Measurements from ENCODE around the gene RNMT.
"Not testable (repeated sequence)": the region's sequence is repeated elsewhere in the genome, so short reads cannot be mapped to it uniquely, and the experiment has no call there.

DNA sequence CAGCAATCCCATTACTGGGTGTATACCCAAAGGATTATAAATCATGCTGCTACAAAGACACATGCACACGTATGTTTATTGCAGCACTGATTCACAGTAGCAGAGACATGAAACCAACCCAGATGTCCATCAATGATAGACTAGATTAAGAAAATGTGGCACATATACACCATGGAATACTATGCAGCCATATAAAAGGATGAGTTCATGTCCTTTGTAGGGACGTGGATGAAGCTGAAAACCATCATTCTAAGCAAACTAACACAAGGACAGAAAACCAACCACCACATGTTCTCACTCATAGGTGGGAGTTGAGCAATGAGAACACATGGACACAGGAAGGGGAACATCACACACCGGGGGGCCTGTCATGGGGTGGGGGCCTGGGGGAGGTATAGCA, 25.1 kb downstream of the RNMT start:
- TF ChIP-seq, protein P1, sequence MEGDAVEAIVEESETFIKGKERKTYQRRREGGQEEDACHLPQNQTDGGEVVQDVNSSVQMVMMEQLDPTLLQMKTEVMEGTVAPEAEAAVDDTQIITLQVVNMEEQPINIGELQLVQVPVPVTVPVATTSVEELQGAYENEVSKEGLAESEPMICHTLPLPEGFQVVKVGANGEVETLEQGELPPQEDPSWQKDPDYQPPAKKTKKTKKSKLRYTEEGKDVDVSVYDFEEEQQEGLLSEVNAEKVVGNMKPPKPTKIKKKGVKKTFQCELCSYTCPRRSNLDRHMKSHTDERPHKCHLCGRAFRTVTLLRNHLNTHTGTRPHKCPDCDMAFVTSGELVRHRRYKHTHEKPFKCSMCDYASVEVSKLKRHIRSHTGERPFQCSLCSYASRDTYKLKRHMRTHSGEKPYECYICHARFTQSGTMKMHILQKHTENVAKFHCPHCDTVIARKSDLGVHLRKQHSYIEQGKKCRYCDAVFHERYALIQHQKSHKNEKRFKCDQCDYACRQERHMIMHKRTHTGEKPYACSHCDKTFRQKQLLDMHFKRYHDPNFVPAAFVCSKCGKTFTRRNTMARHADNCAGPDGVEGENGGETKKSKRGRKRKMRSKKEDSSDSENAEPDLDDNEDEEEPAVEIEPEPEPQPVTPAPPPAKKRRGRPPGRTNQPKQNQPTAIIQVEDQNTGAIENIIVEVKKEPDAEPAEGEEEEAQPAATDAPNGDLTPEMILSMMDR (conservative IDR thresholded peaks at IDR 0.05; ENCODE audit: low read depth, low read length) = not testable (repeated sequence)
- TF ChIP-seq, protein P2, sequence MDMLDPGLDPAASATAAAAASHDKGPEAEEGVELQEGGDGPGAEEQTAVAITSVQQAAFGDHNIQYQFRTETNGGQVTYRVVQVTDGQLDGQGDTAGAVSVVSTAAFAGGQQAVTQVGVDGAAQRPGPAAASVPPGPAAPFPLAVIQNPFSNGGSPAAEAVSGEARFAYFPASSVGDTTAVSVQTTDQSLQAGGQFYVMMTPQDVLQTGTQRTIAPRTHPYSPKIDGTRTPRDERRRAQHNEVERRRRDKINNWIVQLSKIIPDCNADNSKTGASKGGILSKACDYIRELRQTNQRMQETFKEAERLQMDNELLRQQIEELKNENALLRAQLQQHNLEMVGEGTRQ (IDR thresholded peaks at IDR 0.05; ENCODE audit: low read depth, low read length) = not testable (repeated sequence)
- not testable (repeated sequence) for TF ChIP-seq RAD21 (IDR thresholded peaks at IDR 0.05; ENCODE audit: low read length); CEBPB (IDR thresholded peaks at IDR 0.05; ENCODE audit: low read depth, low read length); BHLHE40 (IDR thresholded peaks at IDR 0.05; ENCODE audit: low read depth, low read length); MXI1 (IDR thresholded peaks at IDR 0.05; ENCODE audit: borderline replicate concordance, low read depth, low read length); RFX5 (IDR thresholded peaks at IDR 0.05; ENCODE audit: low read depth, low read length); POLR2A (IDR thresholded peaks at IDR 0.05; ENCODE audit: low read depth, low read length); MAFK (IDR thresholded peaks at IDR 0.05; ENCODE audit: low read depth, low read length); SMC3 (IDR thresholded peaks at IDR 0.05; ENCODE audit: low read depth, low read length)
